Endothelial cell (in vitro differentiated cells): Measurements from ENCODE around the gene KCTD11. TPM values are rescaled to one million over a fixed set of nuclear protein-coding genes. Genes with fewer than 3 reads are reported as not detected.

ENCODE experiments used
- DNase-seq: peaks from one replicate; pipeline ENCODE4 v3.0.0; 2021; ENCODE audit warnings: low spot score
- H3K27ac Mint-ChIP-seq: one replicate; pipeline ENCODE4 v1.8.0; 2021; ENCODE audit warnings: mixed read lengths, inconsistent platforms; ENCODE audit not compliant: unreplicated experiment
- H3K27me3 Mint-ChIP-seq: one replicate; pipeline ENCODE4 v1.8.0; 2021; ENCODE audit warnings: mild to moderate bottlenecking, moderate library complexity, mixed read lengths, inconsistent platforms; ENCODE audit not compliant: unreplicated experiment
- H3K36me3 Mint-ChIP-seq: one replicate; pipeline ENCODE4 v1.8.0; 2021; ENCODE audit warnings: mild to moderate bottlenecking, low read depth, mixed read lengths, inconsistent platforms; ENCODE audit not compliant: unreplicated experiment
- H3K4me1 Mint-ChIP-seq: one replicate; pipeline ENCODE4 v1.8.0; 2021; ENCODE audit warnings: mild to moderate bottlenecking, mixed read lengths, inconsistent platforms; ENCODE audit not compliant: unreplicated experiment
- H3K4me3 Mint-ChIP-seq: one replicate; pipeline ENCODE4 v1.8.0; 2021; ENCODE audit warnings: mild to moderate bottlenecking, mixed read lengths, inconsistent platforms; ENCODE audit not compliant: unreplicated experiment
- H3K9me3 Mint-ChIP-seq: one replicate; pipeline ENCODE4 v1.8.0; 2021; ENCODE audit warnings: mixed read lengths, inconsistent platforms; ENCODE audit not compliant: unreplicated experiment
- CTCF ChIP-seq: fragments of 200-600 bp; sonication (generic); IDR thresholded peaks from one replicate; pipeline ENCODE4 v1.5.0; 2021; ENCODE audit warnings: antibody characterized with exemption; ENCODE audit not compliant: unreplicated experiment
- total RNA-seq: library from RNA; stranded (reverse); fragmentation: NEBNext Ultra II Directional; extraction: Animal tissue kit (Norgen Biotek cat#: 25700); gene quantifications from one replicate; pipeline ENCODE4 v1.2.1, GENCODE V29; 2021; ENCODE audit not compliant: unreplicated experiment

Gene KCTD11
- total RNA-seq, 1 donor from 2014 or later: 4.8 TPM

GRCh38 chr17:7317161-7317803 is 34.7 kb upstream of the KCTD11 start:
- no peak for DNase-seq
- peak overlapping the region; percentile 86 for H3K27ac Mint-ChIP-seq
- peaks cover 20% of the 10 kb centered on the region for H3K27me3 Mint-ChIP-seq
- H3K4me3 Mint-ChIP-seq: peak overlapping the region; percentile 70
- H3K36me3 Mint-ChIP-seq: peaks cover 45% of the 10 kb centered on the region
- peaks cover 32% of the 10 kb centered on the region for H3K4me1 Mint-ChIP-seq
- TF ChIP-seq CTCF: no peak
- H3K9me3 Mint-ChIP-seq: no peaks in the 10 kb centered on the region

GRCh38 chr17:7318121-7318860 is 33.7 kb upstream of the KCTD11 start:
- H3K9me3 Mint-ChIP-seq: no peaks in the 10 kb centered on the region
- H3K36me3 Mint-ChIP-seq: peaks cover 36% of the 10 kb centered on the region
- peaks cover 28% of the 10 kb centered on the region for H3K4me1 Mint-ChIP-seq
- H3K27ac Mint-ChIP-seq: peak overlapping the region; percentile 86
- H3K27me3 Mint-ChIP-seq: peaks cover 17% of the 10 kb centered on the region
- TF ChIP-seq CTCF: no peak
- DNase-seq: no peak
- peak overlapping the region; percentile 65 for H3K4me3 Mint-ChIP-seq

GRCh38 chr17:7321466-7321865 is 30.5 kb upstream of the KCTD11 start:
- Mint-ChIP-seq H3K27ac (no peak overlapping the region), H3K36me3 (peaks cover 25% of the 10 kb centered on the region), H3K4me3 (peak overlapping the region; percentile 50), H3K27me3 (peaks cover 12% of the 10 kb centered on the region), H3K9me3 (no peaks in the 10 kb centered on the region), H3K4me1 (peaks cover 16% of the 10 kb centered on the region)
- no peak for TF ChIP-seq CTCF
- DNase-seq: no peak

GRCh38 chr17:7322520-7323194 is 29.3 kb upstream of the KCTD11 start:
- no peak overlapping the region for H3K27ac Mint-ChIP-seq
- H3K27me3 Mint-ChIP-seq: peaks cover 11% of the 10 kb centered on the region
- H3K9me3 Mint-ChIP-seq: no peaks in the 10 kb centered on the region
- no peak for TF ChIP-seq CTCF
- peaks cover 8% of the 10 kb centered on the region for H3K4me1 Mint-ChIP-seq
- H3K36me3 Mint-ChIP-seq: peaks cover 20% of the 10 kb centered on the region
- H3K4me3 Mint-ChIP-seq: no peak overlapping the region
- DNase-seq: no peak
